ENCODE data around the gene ZFYVE19.

Gene ZFYVE19

GRCh38 chr15:40819048-40819447 is 12.2 kb downstream of the ZFYVE19 start:
- H3K4me1 Mint-ChIP-seq = peaks cover 3% of the 10 kb centered on the region

DNA sequence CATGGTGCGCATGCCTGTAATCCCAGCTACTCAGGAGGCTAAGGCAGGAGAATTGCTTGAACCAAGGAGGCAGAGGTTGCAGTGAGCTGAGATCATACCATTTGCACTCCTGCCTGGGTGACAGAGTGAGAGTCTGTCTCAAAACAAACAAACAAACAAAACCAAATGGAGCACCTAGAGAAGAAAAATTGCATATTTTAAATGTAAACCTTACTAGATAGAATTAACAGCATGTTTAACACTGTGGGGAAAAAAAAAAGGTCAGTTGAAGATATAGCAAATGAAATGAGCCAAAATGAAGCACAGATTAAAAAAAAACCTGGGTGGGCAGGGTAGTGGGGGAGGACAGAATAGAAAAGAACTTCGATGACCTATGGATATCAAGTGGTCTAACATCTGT is 14.3 kb downstream of the ZFYVE19 start:
- Mint-ChIP-seq H3K27ac (no peak overlapping the region), H3K9me3 (no peaks in the 10 kb centered on the region), H3K27me3 (no peaks in the 10 kb centered on the region), H3K36me3 (no peaks in the 10 kb centered on the region), H3K4me1 (no peaks in the 10 kb centered on the region), H3K4me3 (no peak overlapping the region)
- ATAC-seq (ENCODE audit: low read depth) (no peak), DNase-seq (ENCODE audit: low spot score in 2 of 2) (no peak)

More at GRCh38 chr15:40819048-40819447, 12.2 kb downstream of the ZFYVE19 start:
- no peaks in the 10 kb centered on the region for H3K27me3 Mint-ChIP-seq
- peaks cover 7% of the 10 kb centered on the region for H3K36me3 Mint-ChIP-seq
- ATAC-seq (ENCODE audit: low read depth) = no peak
- H3K9me3 Mint-ChIP-seq = no peaks in the 10 kb centered on the region
- no peak for DNase-seq (ENCODE audit: low spot score in 2 of 2)
- H3K27ac Mint-ChIP-seq = no peak overlapping the region
- H3K4me3 Mint-ChIP-seq = no peak overlapping the region

- no peak for DNase-seq (ENCODE audit: low spot score in 2 of 2)
- H3K4me1 Mint-ChIP-seq = no peaks in the 10 kb centered on the region
- H3K27ac Mint-ChIP-seq = no peak overlapping the region
- no peaks in the 10 kb centered on the region for H3K9me3 Mint-ChIP-seq
- no peaks in the 10 kb centered on the region for H3K36me3 Mint-ChIP-seq
- no peak for ATAC-seq (ENCODE audit: low read depth)
- H3K4me3 Mint-ChIP-seq = no peak overlapping the region
- no peaks in the 10 kb centered on the region for H3K27me3 Mint-ChIP-seq
Observed at GRCh38 chr15:40823572-40824343, 16.9 kb downstream of the ZFYVE19 start.

GRCh38 chr15:40825661-40826422 is 19.0 kb downstream of the ZFYVE19 start:
- DNase-seq (ENCODE audit: low spot score in 2 of 2) (no peak), ATAC-seq (ENCODE audit: low read depth) (no peak)
- no peaks in the 10 kb centered on the region for H3K4me1 Mint-ChIP-seq
- H3K4me3 Mint-ChIP-seq = no peak overlapping the region
- no peaks in the 10 kb centered on the region for H3K27me3 Mint-ChIP-seq
- no peak overlapping the region for H3K27ac Mint-ChIP-seq
- H3K9me3 Mint-ChIP-seq = no peaks in the 10 kb centered on the region
- no peaks in the 10 kb centered on the region for H3K36me3 Mint-ChIP-seq

GRCh38 chr15:40826423-40827075 is 19.7 kb downstream of the ZFYVE19 start:
- H3K27me3 Mint-ChIP-seq = no peaks in the 10 kb centered on the region
- no peaks in the 10 kb centered on the region for H3K9me3 Mint-ChIP-seq
- H3K4me3 Mint-ChIP-seq = no peak overlapping the region
- no peak for ATAC-seq (ENCODE audit: low read depth)
- no peak overlapping the region for H3K27ac Mint-ChIP-seq
- DNase-seq (ENCODE audit: low spot score in 2 of 2) = no peak
- no peaks in the 10 kb centered on the region for H3K4me1 Mint-ChIP-seq
- H3K36me3 Mint-ChIP-seq = peaks cover under 1% of the 10 kb centered on the region

DNA sequence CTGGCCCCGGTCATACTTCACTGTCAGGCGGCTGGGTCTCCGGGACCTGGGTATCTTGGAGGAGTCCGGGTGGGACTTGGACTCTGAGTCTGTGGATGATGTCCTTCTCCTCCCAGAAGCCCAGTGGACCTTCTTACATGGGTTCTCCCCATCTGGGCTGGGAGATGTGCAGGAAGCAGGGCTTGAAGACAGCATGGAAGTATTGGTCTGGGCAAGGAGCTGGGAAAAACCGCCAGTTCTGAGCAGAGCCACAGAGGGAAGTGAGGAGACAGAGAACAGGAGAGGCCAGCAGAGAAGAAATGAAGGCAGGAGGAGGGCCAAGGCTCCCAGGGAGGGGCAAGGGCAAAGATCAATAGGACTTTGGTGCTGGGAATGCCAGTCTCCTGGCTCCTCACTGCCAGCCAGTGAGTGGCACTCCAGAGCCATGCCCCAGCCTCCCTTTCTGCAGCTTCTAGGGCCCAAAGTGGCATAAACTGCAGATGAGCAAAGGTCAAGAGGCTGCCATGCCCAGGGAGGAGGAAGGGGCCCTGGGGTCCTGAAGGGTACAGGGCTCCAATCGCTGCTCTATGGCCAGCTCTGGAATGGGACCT is 21.7 kb downstream of the ZFYVE19 start, which contains the start of gene PPP1R14D:
TSS of gene PPP1R14D (minus strand) at position 262 of the 590 bp plus-strand sequence. CDS start at position 195, 67 bp downstream.
- ATAC-seq (ENCODE audit: low read depth) = no peak
- Mint-ChIP-seq H3K4me3 (no peak within 1 kb of the TSS), H3K27ac (no peak within 1 kb of the TSS), H3K4me1 (no peaks in the 10 kb centered on the region), H3K27me3 (no peaks in the 10 kb centered on the region), H3K9me3 (peaks cover 2% of the 10 kb centered on the region), H3K36me3 (peaks cover 5% of the 10 kb centered on the region)
- no peak for DNase-seq (ENCODE audit: low spot score in 2 of 2)

GRCh38 chr15:40829115-40829514 is 22.2 kb downstream of the ZFYVE19 start:
- ATAC-seq (ENCODE audit: low read depth) = no peak
- Mint-ChIP-seq H3K4me3 (no peak overlapping the region), H3K27ac (no peak overlapping the region), H3K36me3 (peaks cover 5% of the 10 kb centered on the region), H3K4me1 (no peaks in the 10 kb centered on the region), H3K27me3 (no peaks in the 10 kb centered on the region), H3K9me3 (peaks cover 2% of the 10 kb centered on the region)
- no peak for DNase-seq (ENCODE audit: low spot score in 2 of 2)

DNA sequence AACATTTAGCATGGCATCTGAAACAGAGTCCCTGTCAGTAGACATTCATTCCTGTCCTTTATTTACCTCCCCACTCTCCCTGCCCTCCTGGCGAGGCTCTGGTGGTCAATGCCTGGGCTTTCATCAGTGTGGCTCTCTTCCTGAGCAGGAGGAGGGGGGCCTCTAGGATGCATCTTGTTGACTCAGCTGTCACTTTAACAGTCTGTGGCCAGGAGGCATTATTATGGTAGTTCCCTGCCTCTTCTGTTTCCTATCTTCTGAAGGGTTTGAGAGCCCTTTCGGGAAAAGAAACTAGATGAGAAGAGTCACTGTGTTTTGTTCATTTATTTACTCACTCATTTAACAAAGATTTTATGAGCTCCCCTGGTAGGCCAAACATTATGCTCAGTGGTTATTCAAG is 24.0 kb downstream of the ZFYVE19 start:
- no peak for ATAC-seq (ENCODE audit: low read depth)
- no peak for DNase-seq (ENCODE audit: low spot score in 2 of 2)
- no peak overlapping the region for H3K4me3 Mint-ChIP-seq
- H3K27me3 Mint-ChIP-seq = no peaks in the 10 kb centered on the region
- H3K4me1 Mint-ChIP-seq = no peaks in the 10 kb centered on the region
- H3K9me3 Mint-ChIP-seq = peaks cover 2% of the 10 kb centered on the region
- no peak overlapping the region for H3K27ac Mint-ChIP-seq
- H3K36me3 Mint-ChIP-seq = peaks cover 5% of the 10 kb centered on the region

GRCh38 chr15:40831861-40832260 is 25.0 kb downstream of the ZFYVE19 start:
- Mint-ChIP-seq H3K9me3 (peaks cover 2% of the 10 kb centered on the region), H3K27me3 (no peaks in the 10 kb centered on the region), H3K4me1 (no peaks in the 10 kb centered on the region), H3K36me3 (peaks cover 5% of the 10 kb centered on the region), H3K4me3 (no peak overlapping the region), H3K27ac (no peak overlapping the region)
- ATAC-seq (ENCODE audit: low read depth) (no peak), DNase-seq (ENCODE audit: low spot score in 2 of 2) (no peak)

DNA sequence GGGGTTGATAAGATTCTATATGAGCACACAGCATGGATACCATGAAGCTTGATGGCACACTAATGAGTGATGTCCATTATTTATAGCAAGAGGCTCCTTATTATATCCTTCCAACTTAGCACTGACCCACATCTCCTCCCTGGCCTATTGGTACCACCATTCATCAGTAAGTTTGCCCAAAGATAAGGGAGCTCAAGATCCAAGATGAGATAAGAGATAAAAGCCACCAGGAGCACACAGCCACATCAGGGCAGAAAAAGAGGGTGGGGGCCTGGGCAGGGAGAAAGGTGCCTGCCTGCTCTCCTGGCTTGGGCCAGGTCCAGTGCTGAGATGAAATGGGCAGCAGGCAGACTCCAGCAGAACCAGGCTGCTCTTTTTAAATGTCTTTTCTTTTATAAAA is 26.0 kb downstream of the ZFYVE19 start:
- H3K27me3 Mint-ChIP-seq = no peaks in the 10 kb centered on the region
- H3K27ac Mint-ChIP-seq = no peak overlapping the region
- H3K4me1 Mint-ChIP-seq = no peaks in the 10 kb centered on the region
- no peak for DNase-seq (ENCODE audit: low spot score in 2 of 2)
- peaks cover 2% of the 10 kb centered on the region for H3K9me3 Mint-ChIP-seq
- no peak overlapping the region for H3K4me3 Mint-ChIP-seq
- H3K36me3 Mint-ChIP-seq = peaks cover 5% of the 10 kb centered on the region
- ATAC-seq (ENCODE audit: low read depth) = no peak

- peaks cover 2% of the 10 kb centered on the region for H3K9me3 Mint-ChIP-seq
- DNase-seq (ENCODE audit: low spot score in 2 of 2) (no peak), ATAC-seq (ENCODE audit: low read depth) (no peak)
- peaks cover 5% of the 10 kb centered on the region for H3K36me3 Mint-ChIP-seq
- no peak overlapping the region for H3K27ac Mint-ChIP-seq
- no peaks in the 10 kb centered on the region for H3K27me3 Mint-ChIP-seq
- H3K4me1 Mint-ChIP-seq = no peaks in the 10 kb centered on the region
- H3K4me3 Mint-ChIP-seq = no peak overlapping the region
Observed at GRCh38 chr15:40836020-40836419, 29.1 kb downstream of the ZFYVE19 start.

DNA sequence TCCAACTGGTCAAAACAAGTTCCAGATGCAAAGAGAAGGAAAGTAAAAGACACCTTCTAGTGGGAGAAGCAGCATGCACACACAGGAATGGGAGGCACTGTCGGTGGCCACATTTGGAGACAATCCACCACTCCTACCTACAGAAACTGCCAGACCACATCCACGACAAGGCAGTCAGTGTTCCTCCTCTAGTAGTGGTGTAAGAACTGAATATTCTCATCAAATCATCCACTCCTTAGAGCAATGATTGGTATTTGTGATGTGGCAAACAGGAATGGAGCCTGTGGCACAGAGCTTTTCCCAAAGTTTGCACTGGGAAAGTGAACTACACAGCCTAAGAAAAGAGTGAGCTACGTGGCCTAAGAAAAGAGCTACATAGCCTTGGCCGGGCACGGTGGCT is 31.9 kb downstream of the ZFYVE19 start:
- DNase-seq (ENCODE audit: low spot score in 2 of 2) = no peak
- H3K4me1 Mint-ChIP-seq = peaks cover 3% of the 10 kb centered on the region
- no peak overlapping the region for H3K27ac Mint-ChIP-seq
- no peaks in the 10 kb centered on the region for H3K9me3 Mint-ChIP-seq
- no peaks in the 10 kb centered on the region for H3K36me3 Mint-ChIP-seq
- ATAC-seq (ENCODE audit: low read depth) = no peak
- no peaks in the 10 kb centered on the region for H3K27me3 Mint-ChIP-seq
- no peak overlapping the region for H3K4me3 Mint-ChIP-seq

DNA sequence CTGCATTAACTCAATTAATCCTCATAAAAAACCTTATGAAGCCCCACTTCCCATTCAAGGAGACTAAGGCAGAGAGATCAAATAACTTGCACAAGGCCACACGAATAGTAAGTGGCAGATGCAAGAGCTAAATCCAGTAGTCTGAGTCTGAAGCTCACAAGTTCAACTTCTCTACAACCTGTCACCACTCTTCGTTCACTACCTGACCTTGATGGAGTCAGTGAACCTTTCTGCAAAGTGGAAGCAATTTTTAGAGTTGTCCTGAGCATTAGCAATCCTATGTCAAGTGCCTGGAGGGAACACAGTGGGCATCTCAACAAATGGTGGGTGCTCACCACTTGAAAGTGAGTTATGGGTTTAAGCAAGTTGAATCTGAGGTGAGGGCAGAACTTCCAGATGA is 34.9 kb downstream of the ZFYVE19 start:
- Mint-ChIP-seq H3K9me3 (no peaks in the 10 kb centered on the region), H3K4me3 (no peak overlapping the region), H3K27ac (no peak overlapping the region), H3K36me3 (no peaks in the 10 kb centered on the region), H3K27me3 (no peaks in the 10 kb centered on the region), H3K4me1 (peaks cover 16% of the 10 kb centered on the region)
- DNase-seq (ENCODE audit: low spot score in 2 of 2) = no peak
- ATAC-seq (ENCODE audit: low read depth) = no peak
